ENCODE results near the gene ACBD4. TPM values are rescaled to one million over a fixed set of nuclear protein-coding genes. Genes with fewer than 3 reads are reported as not detected.
A peak's percentile ranks its signal among the peaks of the same experiment; 100 is the strongest.

ACBD4 gene
- total and polyA plus RNA-seq, 2 of the 13 experiments (the other 11 are each of a cell fraction or from before 2014, with no cell fraction given) = 16.1 to 26.9 TPM

GRCh38 chr17:45160447-45161287 is 25.2 kb downstream of the ACBD4 start (continued):
- TF ChIP-seq PRDM10 (CRISPR knock-in tag; IDR thresholded peaks at IDR 0.05; ENCODE audit: low read depth) = no peak; the same call in 1 of the 2 replicates
- no peak for TF ChIP-seq THAP9 (CRISPR knock-in tag; IDR thresholded peaks at IDR 0.05; ENCODE audit: borderline replicate concordance)
- no peak for TF ChIP-seq ZSCAN5A (CRISPR knock-in tag; IDR thresholded peaks at IDR 0.05; ENCODE audit: borderline replicate concordance)
- peak; percentile 97 for TF ChIP-seq TFAP4 (IDR thresholded peaks at IDR 0.05; ENCODE audit: borderline replicate concordance, low read depth)
- TF ChIP-seq ZNF557 (CRISPR knock-in tag; IDR thresholded peaks at IDR 0.05) = peak; percentile 84; the same call in 1 of the 2 replicates
- TF ChIP-seq CHD2 (IDR thresholded peaks at IDR 0.05; ENCODE audit: low read depth, low read length) = peak; percentile 74
- no peak for TF ChIP-seq CC2D1A (CRISPR knock-in tag; IDR thresholded peaks at IDR 0.05)
- no peak for TF ChIP-seq GLMP (CRISPR knock-in tag; IDR thresholded peaks at IDR 0.05; ENCODE audit: borderline replicate concordance)
- TF ChIP-seq HOMEZ (CRISPR knock-in tag; IDR thresholded peaks at IDR 0.05; ENCODE audit: low read depth) = no peak
- TF ChIP-seq MYPOP (CRISPR knock-in tag; IDR thresholded peaks at IDR 0.05) = peak; percentile 39; the same call in 1 of the 2 replicates
- no peak for TF ChIP-seq NR2F1 (CRISPR knock-in tag; IDR thresholded peaks at IDR 0.05)
- TF ChIP-seq HDAC2 (CRISPR knock-in tag; IDR thresholded peaks at IDR 0.05) = peak; percentile 14; the same call in 1 of the 2 replicates
- no peak for TF ChIP-seq NFYB (CRISPR knock-in tag; IDR thresholded peaks at IDR 0.05)
